K562 (cell line): ENCODE results near the gene ZFP92. TPM values are rescaled to one million over a fixed set of nuclear protein-coding genes. Genes with fewer than 3 reads are reported as not detected.

ENCODE experiments used
- HDAC6 ChIP-seq: IDR thresholded peaks from 2 replicates; pipeline ENCODE4 v1.6.1; 2012; ENCODE audit warnings: low read depth, mild to moderate bottlenecking, control low read depth, inconsistent platforms, low read length, moderate library complexity
- HDAC8 ChIP-seq: fragments of 450-650 bp; IDR thresholded peaks from 2 replicates; pipeline ENCODE4 v1.6.1; 2016; ENCODE audit warnings: mild to moderate bottlenecking, missing genetic modification characterization, moderate library complexity, missing compliant biosample characterization
- KHSRP ChIP-seq: fragments of 450-650 bp; IDR thresholded peaks from 2 replicates; pipeline ENCODE4 v1.6.1; 2017
- NFE2L1 ChIP-seq: fragments of 450-650 bp; IDR thresholded peaks from 2 replicates; pipeline ENCODE4 v1.6.1; 2016; ENCODE audit warnings: missing genetic modification characterization, low read depth, mild to moderate bottlenecking, missing compliant biosample characterization, moderate library complexity, borderline replicate concordance
- TAF15 ChIP-seq: fragments of 200-400 bp; formaldehyde crosslinking; IDR thresholded peaks from 2 replicates; pipeline ENCODE4 v1.6.1; 2017; ENCODE audit warnings: mild to moderate bottlenecking, low read depth, low read length, moderate library complexity
- UBTF ChIP-seq, 2 experiments: IDR thresholded peaks; 2 replicates each; pipeline ENCODE4 v1.6.1; 2012; ENCODE audit warnings: improper control_type of control experiment in 2 of 2, low read depth in 2 of 2, low read length in 2 of 2, borderline replicate concordance in 1 of 2
- YY1 ChIP-seq, 3 experiments: IDR thresholded peaks; 2 replicates each; pipeline ENCODE4 v1.6.1; 2011; ENCODE audit warnings: low read length in 2 of 3, mild to moderate bottlenecking in 2 of 3, moderate library complexity in 2 of 3, borderline replicate concordance in 1 of 3, control low read depth in 1 of 3, low read depth in 1 of 3; ENCODE audit not compliant: insufficient read depth in 3 of 3, insufficient replicate concordance in 2 of 3, control insufficient read depth in 1 of 3, insufficient read length in 1 of 3; ENCODE audit errors: extremely low read depth in 1 of 3
- ZNF175 ChIP-seq: fragments of 200-800 bp; sonication (Bioruptor generic); IDR thresholded peaks from 2 replicates; pipeline ENCODE4 v1.6.1; 2016; ENCODE audit warnings: low read depth, mild to moderate bottlenecking, missing genetic modification characterization, missing compliant biosample characterization
- ZNF764 ChIP-seq: fragments of 250-450 bp; sonication (Bioruptor Pico); IDR thresholded peaks from 2 replicates; pipeline ENCODE4 v1.4.0; 2020; ENCODE audit warnings: low read depth, mild to moderate bottlenecking, moderate library complexity
- polyA plus RNA-seq, 8 experiments: library from polyadenylated mRNA; depleted of rRNA in 4 of 8; stranded (reverse) in 5 of 8; unstranded in 3 of 8; fragments of >200 nt; fragmentation: Nextera tagmentation in 2 of 8; fragmentation: Illumina TruSeq in 1 of 8; extraction: Ambion mirVana in 2 of 8; extraction: Trizol in 1 of 8; gene quantifications; 2 replicates each; pipeline versions ENCODE4 v1.2.1 to v1.2.3, GENCODE V29; 2011 to 2014; ENCODE audit warnings: inconsistent platforms in 1 of 8, missing spikeins in 1 of 8
- total RNA-seq, 7 experiments: library from RNA; depleted of rRNA in 6 of 7; stranded (reverse); fragments of >200 nt in 6 of 7; fragmentation: Illumina TruSeq in 2 of 7; extraction: Trizol in 2 of 7; gene quantifications; 2 replicates each; pipeline versions ENCODE4 v1.2.1 to v1.2.3, GENCODE V29; 2011 to 2021; ENCODE audit warnings: low replicate concordance in 1 of 7
- TF ChIP-seq, protein P1 (sequence below): fragments of 250-450 bp; sonication (Bioruptor Pico); IDR thresholded peaks from 2 replicates; pipeline ENCODE4 v1.8.0; 2021; ENCODE audit warnings: borderline replicate concordance, mild to moderate bottlenecking, moderate library complexity; ENCODE audit not compliant: poor library complexity, severe bottlenecking
- TF ChIP-seq, protein P2 (sequence below): fragments of 450-650 bp; IDR thresholded peaks from 2 replicates; pipeline ENCODE4 v1.6.1; 2016; ENCODE audit warnings: antibody characterized with exemption

The ZFP92 gene
- total and polyA plus RNA-seq, 9 of the 15 experiments (the other 6 are each of a cell fraction or from before 2014, with no cell fraction given): 0.32 to 3.3 (median 1.8) TPM

GRCh38 chrX:153434801-153435200 is 23.5 kb downstream of the ZFP92 start (continued):
- TF ChIP-seq ZNF764: no peak
- no peak for TF ChIP-seq ZNF175 (CRISPR knock-in tag)
- TF ChIP-seq HDAC8 (tag): no peak
- TF ChIP-seq KHSRP: no peak
- TF ChIP-seq, protein P1, sequence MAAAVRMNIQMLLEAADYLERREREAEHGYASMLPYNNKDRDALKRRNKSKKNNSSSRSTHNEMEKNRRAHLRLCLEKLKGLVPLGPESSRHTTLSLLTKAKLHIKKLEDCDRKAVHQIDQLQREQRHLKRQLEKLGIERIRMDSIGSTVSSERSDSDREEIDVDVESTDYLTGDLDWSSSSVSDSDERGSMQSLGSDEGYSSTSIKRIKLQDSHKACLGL (CRISPR knock-in tag): no peak
- TF ChIP-seq, protein P2, sequence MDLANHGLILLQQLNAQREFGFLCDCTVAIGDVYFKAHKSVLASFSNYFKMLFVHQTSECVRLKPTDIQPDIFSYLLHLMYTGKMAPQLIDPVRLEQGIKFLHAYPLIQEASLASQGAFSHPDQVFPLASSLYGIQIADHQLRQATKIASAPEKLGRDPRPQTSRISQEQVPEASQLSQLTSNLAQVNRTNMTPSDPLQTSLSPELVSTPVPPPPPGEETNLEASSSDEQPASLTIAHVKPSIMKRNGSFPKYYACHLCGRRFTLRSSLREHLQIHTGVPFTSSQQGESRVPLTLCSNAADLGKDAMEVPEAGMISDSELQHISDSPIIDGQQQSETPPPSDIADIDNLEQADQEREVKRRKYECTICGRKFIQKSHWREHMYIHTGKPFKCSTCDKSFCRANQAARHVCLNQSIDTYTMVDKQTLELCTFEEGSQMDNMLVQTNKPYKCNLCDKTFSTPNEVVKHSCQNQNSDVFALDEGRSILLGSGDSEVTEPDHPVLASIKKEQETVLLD: no peak
- no peak for TF ChIP-seq NFE2L1
- TF ChIP-seq HDAC6: no peak
- no peak for TF ChIP-seq UBTF (IDR thresholded peaks at IDR 0.05; ENCODE audit: borderline replicate concordance in 1 of 2, low read depth in 2 of 2, low read length in 2 of 2)
- no peak for TF ChIP-seq TAF15
- TF ChIP-seq YY1 (IDR thresholded peaks at IDR 0.05; ENCODE audit: borderline replicate concordance in 1 of 3, control insufficient read depth in 1 of 3, extremely low read depth in 1 of 3, insufficient read depth in 3 of 3, insufficient read length in 1 of 3, insufficient replicate concordance in 2 of 3, low read depth in 1 of 3, low read length in 2 of 3): no peak
